Measurements from ENCODE around the gene ZMYM4.
A peak's percentile ranks its signal among the peaks of the same experiment; 100 is the strongest.

The ZMYM4 gene

DNA sequence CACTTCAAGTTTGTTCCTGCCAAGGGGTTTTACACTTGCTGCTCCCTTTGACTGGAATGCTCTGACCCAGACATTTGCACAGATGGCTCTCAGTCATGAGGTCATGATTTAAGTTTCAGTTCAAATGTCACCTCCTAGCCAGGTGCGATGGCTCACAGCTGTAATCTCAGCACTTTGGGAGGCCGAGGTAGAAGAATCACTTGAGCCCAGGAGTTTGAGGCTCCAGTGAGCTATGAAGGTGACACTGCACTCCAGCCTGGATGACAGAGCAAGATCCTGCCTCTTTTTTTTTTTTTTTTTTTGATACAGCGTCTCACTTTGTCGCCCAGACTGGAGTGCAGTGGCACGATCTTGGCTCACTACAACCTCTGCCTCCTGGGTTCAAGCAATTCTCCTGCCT is 4.5 kb upstream of the ZMYM4 start:
- H3K27ac Mint-ChIP-seq, result no peak overlapping the region

DNA sequence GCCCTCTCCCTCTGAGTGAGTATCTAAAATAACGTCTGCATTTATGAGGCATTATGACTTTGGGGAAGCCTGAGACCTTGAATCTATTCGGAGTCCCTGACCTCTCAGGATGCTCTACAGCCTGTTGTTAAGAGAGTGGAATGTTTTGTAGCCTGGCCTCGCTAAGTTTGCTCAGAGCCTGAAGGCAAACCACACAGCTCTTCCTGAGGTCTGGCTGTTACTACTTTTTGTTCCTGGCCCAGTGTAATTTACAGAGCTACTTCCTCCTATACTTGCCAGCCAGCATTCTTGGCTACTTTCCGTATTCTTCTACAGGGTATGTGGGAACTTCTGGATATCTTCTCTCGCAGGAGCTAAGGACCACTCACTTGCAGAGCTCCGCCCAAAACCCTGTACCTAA is 3.6 kb upstream of the ZMYM4 start:
- H3K4me3 Mint-ChIP-seq, result no peak overlapping the region
- no peaks in the 10 kb centered on the region for H3K36me3 Mint-ChIP-seq
- peaks cover 10% of the 10 kb centered on the region for H3K4me1 Mint-ChIP-seq
- peaks cover 24% of the 10 kb centered on the region for H3K27me3 Mint-ChIP-seq
- no peak overlapping the region for H3K27ac Mint-ChIP-seq
- no peak for ATAC-seq
- H3K9me3 Mint-ChIP-seq, result no peaks in the 10 kb centered on the region

More for the DNA sequence above, 4.5 kb upstream of the ZMYM4 start:
- no peak overlapping the region for H3K4me3 Mint-ChIP-seq
- H3K4me1 Mint-ChIP-seq, result peaks cover 7% of the 10 kb centered on the region
- ATAC-seq, result no peak
- H3K9me3 Mint-ChIP-seq, result no peaks in the 10 kb centered on the region
- no peaks in the 10 kb centered on the region for H3K36me3 Mint-ChIP-seq
- peaks cover 24% of the 10 kb centered on the region for H3K27me3 Mint-ChIP-seq

DNA sequence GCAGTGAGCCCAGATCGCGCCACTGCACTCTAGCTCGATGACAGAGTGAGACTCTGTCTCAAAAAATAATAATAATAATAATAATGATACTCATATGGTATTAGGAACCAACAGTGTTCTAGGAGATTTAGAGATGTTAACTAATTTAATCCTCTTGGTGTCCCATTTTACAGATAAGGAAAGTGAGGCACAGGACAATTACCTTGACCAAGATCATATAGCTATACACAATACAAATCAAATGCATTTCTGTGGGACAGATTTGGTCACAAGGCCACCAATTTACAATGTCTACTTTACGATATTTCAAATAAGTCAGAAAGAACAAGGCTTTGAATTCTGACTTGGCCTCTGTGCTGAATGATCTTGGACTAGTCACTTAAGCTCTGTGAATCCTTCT is 2.2 kb upstream of the ZMYM4 start:
- H3K27me3 Mint-ChIP-seq, result peaks cover 22% of the 10 kb centered on the region
- no peak overlapping the region for H3K4me3 Mint-ChIP-seq
- H3K36me3 Mint-ChIP-seq, result no peaks in the 10 kb centered on the region
- H3K4me1 Mint-ChIP-seq, result peaks cover 21% of the 10 kb centered on the region
- no peak overlapping the region for H3K27ac Mint-ChIP-seq
- H3K9me3 Mint-ChIP-seq, result no peaks in the 10 kb centered on the region
- no peak for ATAC-seq

DNA sequence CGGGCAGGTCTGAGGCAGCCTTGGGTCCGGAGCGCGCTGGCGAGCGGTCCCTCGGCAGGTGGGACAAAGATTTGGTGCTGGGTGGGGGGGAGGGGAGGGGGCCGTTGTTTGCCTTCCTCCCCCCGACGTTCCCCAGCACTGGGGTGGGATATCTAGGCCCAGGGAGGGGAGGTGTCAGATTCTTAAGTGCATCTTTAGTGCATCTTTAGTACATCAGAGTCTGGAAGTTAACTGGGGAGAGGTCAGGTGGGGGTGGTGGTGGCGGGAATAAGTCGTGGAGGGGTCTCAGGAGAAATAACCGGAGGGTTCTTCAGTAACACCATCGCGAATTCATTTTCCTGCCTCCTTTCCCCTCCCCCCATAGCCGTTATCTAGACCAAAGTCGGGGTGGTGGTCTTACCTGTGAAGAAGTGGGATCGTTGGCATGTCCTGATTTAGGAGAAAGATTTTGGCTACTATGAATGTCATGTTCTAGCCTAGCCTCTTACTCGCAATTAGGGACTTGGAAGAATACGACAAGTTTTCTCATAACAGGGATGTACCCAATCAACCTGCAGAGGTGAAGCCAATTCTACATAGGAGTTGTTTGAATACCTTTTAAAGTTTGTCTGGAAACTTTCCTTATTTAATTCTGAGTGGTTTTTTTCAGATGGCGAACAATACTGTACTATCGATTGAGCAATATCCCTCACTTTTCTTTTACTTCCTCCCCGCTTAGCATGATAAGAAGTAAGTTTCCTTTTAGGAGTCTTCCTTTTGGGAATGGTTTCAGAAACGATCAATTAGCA is 886 bp downstream of the ZMYM4 start:
- no peaks in the 10 kb centered on the region for H3K36me3 Mint-ChIP-seq
- no peak for ATAC-seq
- peak overlapping the region; percentile 80 for H3K4me3 Mint-ChIP-seq
- H3K27ac Mint-ChIP-seq, result peak overlapping the region; percentile 82
- no peaks in the 10 kb centered on the region for H3K9me3 Mint-ChIP-seq
- no peaks in the 10 kb centered on the region for H3K27me3 Mint-ChIP-seq
- H3K4me1 Mint-ChIP-seq, result peaks cover 30% of the 10 kb centered on the region

DNA sequence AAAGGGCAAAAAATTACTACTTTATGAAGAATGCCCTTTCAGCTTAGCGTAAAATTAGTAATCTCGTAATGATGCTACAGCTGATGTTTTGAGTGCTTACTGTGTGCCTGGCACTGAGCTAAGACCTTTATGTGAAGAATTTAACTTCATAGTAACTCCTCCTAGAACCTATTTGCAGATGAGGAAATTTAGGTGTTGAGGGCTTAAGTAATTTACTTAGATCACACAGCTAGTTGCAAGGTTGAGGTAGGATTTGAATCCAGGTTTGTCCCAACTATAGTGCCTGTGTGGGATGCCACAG is 1.4 kb downstream of the ZMYM4 start:
- no peak for ATAC-seq
- Mint-ChIP-seq H3K4me3 (peak overlapping the region; percentile 80), H3K27me3 (no peaks in the 10 kb centered on the region), H3K4me1 (peaks cover 30% of the 10 kb centered on the region), H3K27ac (peak overlapping the region; percentile 82), H3K9me3 (no peaks in the 10 kb centered on the region), H3K36me3 (no peaks in the 10 kb centered on the region)

DNA sequence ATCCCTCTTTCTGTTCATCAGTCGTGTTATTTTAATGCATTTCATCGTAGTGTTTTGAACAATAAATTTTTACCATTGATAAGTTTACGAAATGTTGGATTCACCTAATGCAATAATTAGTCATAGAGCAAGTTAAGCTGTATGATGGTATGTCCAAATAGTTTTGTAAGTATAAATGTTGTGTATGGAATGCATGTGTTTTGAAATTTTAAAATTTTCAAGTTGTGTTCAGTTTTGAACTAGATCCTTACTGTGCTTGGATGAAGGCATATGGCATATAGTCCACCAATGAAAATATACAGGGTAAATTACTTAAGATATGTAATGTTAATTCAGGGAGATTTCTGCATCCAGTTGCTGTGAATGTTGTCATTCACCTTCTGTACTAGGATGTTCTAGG is 2.3 kb downstream of the ZMYM4 start:
- Mint-ChIP-seq H3K27me3 (no peaks in the 10 kb centered on the region), H3K4me3 (no peak overlapping the region), H3K27ac (no peak overlapping the region), H3K4me1 (peaks cover 30% of the 10 kb centered on the region), H3K36me3 (no peaks in the 10 kb centered on the region), H3K9me3 (no peaks in the 10 kb centered on the region)
- no peak for ATAC-seq

DNA sequence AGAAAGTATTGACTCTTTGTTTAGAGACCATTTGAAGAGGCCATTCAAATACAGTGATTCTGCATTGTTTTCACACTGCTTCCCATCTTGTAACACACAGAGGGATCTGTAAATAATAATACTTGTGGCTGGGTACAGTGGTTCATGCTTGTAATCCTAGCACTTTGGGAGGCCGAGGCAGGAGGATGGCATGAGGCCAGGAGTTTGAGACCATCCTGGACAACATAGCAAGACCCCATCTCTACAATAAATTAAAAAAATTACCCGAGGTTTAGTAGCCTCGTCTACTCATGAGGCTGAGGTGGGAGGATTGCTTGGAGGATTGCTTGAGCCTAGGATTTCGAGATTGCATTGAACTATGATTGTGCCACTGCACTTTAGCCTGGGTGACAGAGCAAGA is 5.7 kb downstream of the ZMYM4 start:
- peaks cover 37% of the 10 kb centered on the region for H3K4me1 Mint-ChIP-seq

DNA sequence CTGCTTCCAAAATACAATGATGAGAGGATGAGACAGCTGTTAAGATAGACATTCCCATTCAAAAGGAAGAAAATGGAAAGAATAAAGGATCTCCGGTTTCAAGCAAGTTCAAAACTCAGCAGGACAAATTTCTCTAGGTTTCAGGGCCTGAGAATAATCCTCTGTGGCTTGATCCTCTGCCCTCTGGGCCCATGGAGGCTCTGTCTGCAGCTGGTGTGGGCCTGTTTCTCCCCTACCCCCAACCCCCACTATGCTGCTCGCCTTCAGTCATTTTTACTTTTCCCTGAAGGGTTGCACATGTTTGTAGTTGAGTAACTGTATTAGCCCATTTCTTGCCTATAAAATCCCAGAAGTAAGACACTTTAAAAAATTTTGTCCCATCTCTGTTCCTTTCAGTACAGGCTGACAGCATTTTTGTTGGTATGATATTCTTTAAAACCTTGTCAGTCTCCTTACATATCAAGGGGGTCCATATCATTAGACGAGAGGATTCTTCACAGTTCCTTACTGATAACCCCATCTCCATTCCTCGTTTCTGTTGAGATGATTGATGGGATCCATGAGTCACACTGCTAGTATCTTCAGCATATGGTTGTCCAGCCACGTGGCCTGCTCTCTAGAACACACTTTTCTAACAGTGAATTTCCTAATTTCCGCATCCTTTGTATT is 10.5 kb downstream of the ZMYM4 start:
- H3K27me3 Mint-ChIP-seq, result no peaks in the 10 kb centered on the region
- no peak overlapping the region for H3K4me3 Mint-ChIP-seq
- H3K36me3 Mint-ChIP-seq, result peaks cover 60% of the 10 kb centered on the region
- no peak overlapping the region for H3K27ac Mint-ChIP-seq
- H3K9me3 Mint-ChIP-seq, result peaks cover 13% of the 10 kb centered on the region
- peaks cover 26% of the 10 kb centered on the region for H3K4me1 Mint-ChIP-seq
- ATAC-seq, result no peak

More for the DNA sequence above, 5.7 kb downstream of the ZMYM4 start:
- Mint-ChIP-seq H3K9me3 (no peaks in the 10 kb centered on the region), H3K27me3 (no peaks in the 10 kb centered on the region), H3K4me3 (no peak overlapping the region), H3K27ac (no peak overlapping the region), H3K36me3 (peaks cover 20% of the 10 kb centered on the region)
- ATAC-seq, result no peak

DNA sequence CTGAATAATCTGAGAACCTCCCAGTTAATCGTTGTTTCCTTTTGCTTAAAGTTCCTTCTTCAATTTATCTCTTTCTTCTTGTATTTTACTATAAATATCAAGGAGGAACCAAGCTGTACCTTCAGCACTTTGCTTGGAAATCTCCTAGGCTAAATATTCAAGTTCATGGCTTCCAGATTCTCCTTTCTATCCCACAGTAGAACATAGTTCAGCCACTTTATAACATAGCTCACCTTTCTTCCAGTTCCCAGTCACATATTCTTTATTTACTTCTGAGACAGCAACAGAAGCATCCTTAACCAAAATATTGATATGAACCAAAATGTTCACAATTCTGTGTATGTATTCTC is 11.0 kb downstream of the ZMYM4 start:
- Mint-ChIP-seq H3K27me3 (no peaks in the 10 kb centered on the region), H3K27ac (no peak overlapping the region), H3K4me1 (peaks cover 26% of the 10 kb centered on the region), H3K4me3 (no peak overlapping the region), H3K36me3 (peaks cover 65% of the 10 kb centered on the region), H3K9me3 (peaks cover 13% of the 10 kb centered on the region)
- no peak for ATAC-seq

DNA sequence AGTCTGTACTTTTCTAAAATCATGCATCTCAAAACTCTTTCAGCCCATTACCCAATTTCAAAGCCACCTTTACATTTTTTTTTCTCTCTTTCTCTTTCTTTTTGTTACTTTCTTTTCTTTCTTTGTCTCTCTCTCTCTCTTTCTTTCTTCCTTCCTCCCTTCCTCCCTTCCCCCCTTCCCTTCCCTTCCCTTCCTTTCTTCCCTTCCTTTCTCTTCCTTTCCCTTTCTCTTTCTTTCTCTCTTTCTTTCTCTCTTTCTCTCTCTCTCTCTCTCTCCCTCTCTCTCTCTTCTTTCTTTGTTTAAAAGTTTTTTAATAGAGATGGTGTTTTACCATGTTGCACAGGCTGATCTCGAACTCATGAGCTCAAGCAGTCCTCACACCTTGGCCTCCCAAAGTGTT is 11.5 kb downstream of the ZMYM4 start:
- Mint-ChIP-seq H3K4me1 (peaks cover 30% of the 10 kb centered on the region), H3K36me3 (peaks cover 70% of the 10 kb centered on the region), H3K4me3 (no peak overlapping the region), H3K27me3 (no peaks in the 10 kb centered on the region), H3K27ac (no peak overlapping the region), H3K9me3 (peaks cover 16% of the 10 kb centered on the region)
- ATAC-seq, result no peak

DNA sequence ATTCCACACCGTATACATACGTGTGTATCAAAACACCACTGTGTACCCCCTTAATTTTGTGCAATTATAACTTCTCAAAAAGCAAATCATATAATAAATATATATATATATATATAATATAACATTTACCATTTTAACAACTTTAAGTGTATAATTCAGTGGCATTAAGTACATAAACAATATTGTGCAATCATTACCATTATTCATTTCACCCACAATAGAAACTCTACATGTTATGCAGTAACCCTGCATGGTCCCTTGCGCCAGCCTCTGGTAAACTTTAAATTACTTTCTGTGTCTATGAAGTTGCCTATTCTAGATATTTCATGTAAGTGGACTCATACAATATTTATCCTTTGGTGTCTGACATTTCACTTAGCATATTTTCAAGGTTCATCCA is 13.1 kb downstream of the ZMYM4 start:
- peaks cover 16% of the 10 kb centered on the region for H3K9me3 Mint-ChIP-seq
- no peak for ATAC-seq

DNA sequence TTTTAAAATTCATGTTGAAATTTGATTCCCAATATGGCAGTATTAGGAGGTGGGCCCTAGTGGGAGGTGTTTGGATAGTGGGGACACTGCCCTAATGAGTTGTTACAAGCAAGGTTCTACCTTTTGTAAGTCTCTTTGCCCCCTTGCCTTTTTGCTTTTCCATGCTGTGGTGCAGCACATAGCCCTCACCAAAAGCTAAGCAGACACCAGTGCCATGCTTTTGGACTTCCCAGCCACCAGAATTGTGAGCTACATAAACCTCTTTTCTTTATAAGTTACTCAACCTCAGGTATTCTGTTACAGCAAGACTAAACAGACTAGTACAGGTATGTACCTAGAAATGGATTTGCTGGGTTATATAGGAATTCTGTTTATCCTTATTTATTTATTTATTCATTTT is 13.7 kb downstream of the ZMYM4 start:
- H3K4me1 Mint-ChIP-seq, result peaks cover 31% of the 10 kb centered on the region
- peaks cover 16% of the 10 kb centered on the region for H3K9me3 Mint-ChIP-seq
- peaks cover 72% of the 10 kb centered on the region for H3K36me3 Mint-ChIP-seq
- H3K4me3 Mint-ChIP-seq, result no peak overlapping the region
- no peak for ATAC-seq
- no peaks in the 10 kb centered on the region for H3K27me3 Mint-ChIP-seq
- no peak overlapping the region for H3K27ac Mint-ChIP-seq

More for the DNA sequence above, 13.1 kb downstream of the ZMYM4 start:
- H3K36me3 Mint-ChIP-seq, result peaks cover 67% of the 10 kb centered on the region
- no peak overlapping the region for H3K4me3 Mint-ChIP-seq
- H3K4me1 Mint-ChIP-seq, result peaks cover 35% of the 10 kb centered on the region
- no peak overlapping the region for H3K27ac Mint-ChIP-seq
- H3K27me3 Mint-ChIP-seq, result no peaks in the 10 kb centered on the region

DNA sequence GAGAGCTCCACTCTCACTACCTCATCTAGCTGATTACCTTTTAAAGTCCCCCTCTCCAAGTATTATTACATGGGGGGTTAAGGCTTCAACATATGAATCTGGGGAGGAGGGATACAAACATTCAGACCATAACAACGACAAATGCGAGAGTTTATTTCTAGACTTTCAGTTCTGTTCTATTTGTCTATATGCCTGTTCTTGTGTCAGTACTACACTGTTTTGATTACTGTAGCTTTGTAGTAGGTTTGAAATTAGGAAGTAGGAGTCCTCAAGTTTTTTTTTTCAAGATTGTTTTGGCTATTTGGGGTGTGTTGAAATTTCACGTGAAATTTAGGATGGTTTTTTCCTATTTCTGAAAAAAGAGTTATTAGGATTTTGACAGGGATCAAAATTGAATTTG is 16.3 kb downstream of the ZMYM4 start:
- peaks cover 29% of the 10 kb centered on the region for H3K4me1 Mint-ChIP-seq
- no peak overlapping the region for H3K27ac Mint-ChIP-seq
- H3K9me3 Mint-ChIP-seq, result peaks cover 12% of the 10 kb centered on the region
- H3K36me3 Mint-ChIP-seq, result peaks cover 51% of the 10 kb centered on the region
- no peak for ATAC-seq
- H3K4me3 Mint-ChIP-seq, result no peak overlapping the region
- no peaks in the 10 kb centered on the region for H3K27me3 Mint-ChIP-seq

DNA sequence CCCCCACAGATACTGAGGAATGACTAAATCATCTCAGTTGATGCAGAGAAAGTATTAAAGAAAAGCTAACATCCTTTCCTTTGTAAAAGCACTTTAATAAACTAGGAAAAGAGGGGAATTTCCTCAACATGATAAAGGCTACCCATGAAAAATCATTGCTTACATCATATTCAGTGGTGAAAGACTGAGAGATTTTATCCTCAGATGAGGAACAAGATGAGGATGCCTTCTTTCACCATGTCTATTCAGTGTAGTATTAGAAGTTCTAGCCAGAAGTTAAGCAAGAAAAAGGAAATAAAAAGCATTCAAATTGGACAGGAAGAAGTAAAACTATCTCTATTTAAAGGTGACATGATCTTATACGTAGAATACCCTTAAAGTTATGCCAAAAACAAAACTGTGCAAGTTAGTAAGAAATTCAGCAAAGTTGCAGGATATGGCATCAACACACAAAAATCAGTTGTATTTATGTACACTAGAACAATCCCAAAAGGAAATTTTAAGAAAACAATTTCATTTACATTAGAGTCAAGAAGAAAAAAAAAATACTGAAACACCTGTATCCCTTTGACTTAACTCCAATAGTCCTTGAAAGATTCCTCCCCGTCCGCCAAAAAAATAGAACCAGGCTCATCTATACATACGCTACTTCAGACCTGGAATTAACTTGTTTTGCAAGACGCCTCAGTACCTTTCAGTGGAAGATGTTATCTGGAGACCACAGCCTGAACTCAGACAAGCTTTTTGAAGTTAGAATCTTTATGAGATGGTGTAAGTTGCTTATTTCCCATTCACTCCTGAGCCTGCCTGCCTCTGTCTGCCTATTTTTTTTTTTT is 17.5 kb downstream of the ZMYM4 start:
- H3K27ac Mint-ChIP-seq, result no peak overlapping the region
- no peak overlapping the region for H3K4me3 Mint-ChIP-seq
- peaks cover 23% of the 10 kb centered on the region for H3K4me1 Mint-ChIP-seq
- ATAC-seq, result no peak
- H3K9me3 Mint-ChIP-seq, result peaks cover 5% of the 10 kb centered on the region
- H3K36me3 Mint-ChIP-seq, result peaks cover 47% of the 10 kb centered on the region
- no peaks in the 10 kb centered on the region for H3K27me3 Mint-ChIP-seq

DNA sequence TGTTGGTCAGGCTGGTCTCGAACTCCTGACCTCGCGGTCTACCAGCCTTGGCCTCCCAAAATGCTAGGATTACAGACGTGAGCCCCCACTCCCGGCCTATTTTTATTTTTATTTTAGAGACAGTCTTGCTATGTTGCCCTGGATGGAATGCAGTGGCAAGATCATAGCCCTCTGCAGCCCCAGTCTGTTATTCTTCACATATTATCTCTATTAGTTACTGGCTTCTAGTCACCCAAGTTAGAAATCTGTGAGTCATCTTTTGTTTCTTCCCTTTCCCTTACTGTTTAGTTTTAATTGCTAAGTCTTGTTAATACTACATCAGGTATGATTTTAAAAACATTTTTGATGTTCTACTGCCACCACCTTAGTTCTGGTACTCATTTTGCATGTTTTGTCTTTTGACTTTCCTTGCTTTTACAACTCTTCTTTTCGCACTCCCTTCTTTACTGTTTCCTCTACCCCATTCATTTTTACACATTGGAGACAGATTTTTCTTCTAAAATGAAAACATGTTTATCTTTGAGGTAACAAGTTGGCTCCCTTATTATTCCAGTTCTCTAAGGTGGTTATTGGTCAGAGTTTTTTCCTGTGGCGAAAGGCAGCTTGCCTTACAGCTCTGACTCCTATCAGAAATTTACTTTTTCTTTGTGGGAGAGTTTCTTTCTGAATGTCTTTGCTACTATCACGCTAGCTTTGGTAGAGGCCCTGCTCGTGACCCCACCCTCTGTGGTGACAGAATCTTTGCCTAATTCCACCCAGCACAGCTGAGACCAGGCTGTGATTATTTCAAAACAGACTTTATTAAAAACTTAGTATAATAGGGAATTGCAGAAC is 19.5 kb downstream of the ZMYM4 start:
- no peak overlapping the region for H3K27ac Mint-ChIP-seq
- peaks cover 32% of the 10 kb centered on the region for H3K36me3 Mint-ChIP-seq

More for the DNA sequence above, 19.5 kb downstream of the ZMYM4 start:
- no peak overlapping the region for H3K4me3 Mint-ChIP-seq
- peaks cover 3% of the 10 kb centered on the region for H3K9me3 Mint-ChIP-seq
- H3K4me1 Mint-ChIP-seq, result peaks cover 23% of the 10 kb centered on the region
- no peaks in the 10 kb centered on the region for H3K27me3 Mint-ChIP-seq
- ATAC-seq, result no peak

Data from stimulated activated memory B cell treated with anti-CD40 and anti-IgM and Interleukin-4, amounts not matched to agents 10 μg/mL and 1 μg/mL and 100 μg/mL, for 72 hours (primary cell).